Calu3 (cell line): ENCODE results near the gene CD79A. TPM values are rescaled to one million over a fixed set of nuclear protein-coding genes. Genes with fewer than 3 reads are reported as not detected.

Experiments used
- BruUV-seq: library from RNA; stranded (reverse); fragments of 400-500 nt; replicated peaks from 2 replicates; lab custom pipeline; 2021; lab: Mats Ljungman, UMichigan
- CTCF ChIA-PET: fragments of 300-600 bp; sonication (Branson Sonifier 250); formaldehyde crosslinking; loops from one replicate; lab custom pipeline; 2022; ENCODE audit warnings: antibody characterized with exemption; lab: Charles Lee
- DNase-seq: peaks from one replicate; pipeline ENCODE4 v3.0.0; 2022
- H3K27ac Mint-ChIP-seq: one replicate; pipeline ENCODE4 v1.8.0; 2022; ENCODE audit warnings: mixed read lengths; ENCODE audit not compliant: unreplicated experiment
- H3K27me3 Mint-ChIP-seq: one replicate; pipeline ENCODE4 v1.8.0; 2022; ENCODE audit warnings: mixed read lengths; ENCODE audit not compliant: unreplicated experiment
- H3K36me3 Mint-ChIP-seq: one replicate; pipeline ENCODE4 v1.8.0; 2022; ENCODE audit warnings: mild to moderate bottlenecking, moderate library complexity, mixed read lengths; ENCODE audit not compliant: insufficient read depth, unreplicated experiment
- H3K4me1 Mint-ChIP-seq: one replicate; pipeline ENCODE4 v1.8.0; 2022; ENCODE audit warnings: mild to moderate bottlenecking, low read depth, mixed read lengths; ENCODE audit not compliant: unreplicated experiment
- H3K4me3 Mint-ChIP-seq: one replicate; pipeline ENCODE4 v1.8.0; 2022; ENCODE audit warnings: mild to moderate bottlenecking, low read depth, moderate library complexity, mixed read lengths; ENCODE audit not compliant: unreplicated experiment
- H3K9me3 Mint-ChIP-seq: one replicate; pipeline ENCODE4 v1.8.0; 2022; ENCODE audit warnings: low read depth, mixed read lengths; ENCODE audit not compliant: unreplicated experiment
- CTCF ChIP-seq: fragments of 200-600 bp; IDR thresholded peaks from one replicate; pipeline ENCODE4 v1.8.0; 2022; ENCODE audit warnings: antibody characterized with exemption; ENCODE audit not compliant: unreplicated experiment
- intact Hi-C: fragments of 100-400 bp; cut with micrococcal nuclease; formaldehyde crosslinking; loops from one replicate; pipeline ENCODE4 v1.10.0; 2022; ENCODE audit not compliant: unreplicated experiment
- total RNA-seq: library from RNA; stranded (reverse); gene quantifications from 2 replicates; pipeline ENCODE4 v1.2.3, GENCODE V29; 2022

Gene CD79A
- total RNA-seq, 1 experiment from 2014 or later: 0.45 TPM

GRCh38 chr19:41924151-41925145 is 47.4 kb downstream of the CD79A start:
- H3K27ac Mint-ChIP-seq: no peak overlapping the region
- BruUV-seq: no TSS peak
- no peak for DNase-seq

GRCh38 chr19:41925208-41926003 is 48.3 kb downstream of the CD79A start:
- CTCF ChIA-PET: interaction anchor here (1.0 kb wide), 1 partner anchor 52 kb away, joined by 3 read pairs; no protein-coding TSS in a partner anchor
- TF ChIP-seq CTCF: no peak
- Mint-ChIP-seq H3K4me1 (peaks cover 21% of the 10 kb centered on the region), H3K27ac (no peak overlapping the region), H3K27me3 (no peaks in the 10 kb centered on the region), H3K4me3 (no peak overlapping the region), H3K36me3 (peaks cover 11% of the 10 kb centered on the region), H3K9me3 (no peaks in the 10 kb centered on the region)
- no peak for DNase-seq
- intact Hi-C loops: no loop called here
- BruUV-seq: no TSS peak

More at GRCh38 chr19:41924151-41925145, 47.4 kb downstream of the CD79A start:
- intact Hi-C loops: no loop called here
- H3K9me3 Mint-ChIP-seq: no peaks in the 10 kb centered on the region
- H3K4me3 Mint-ChIP-seq: no peak overlapping the region
- H3K4me1 Mint-ChIP-seq: peaks cover 20% of the 10 kb centered on the region
- H3K27me3 Mint-ChIP-seq: no peaks in the 10 kb centered on the region
- CTCF ChIA-PET: interaction anchor here (1.0 kb wide), 1 partner anchor 51 kb away, joined by 3 read pairs; no protein-coding TSS in a partner anchor
- H3K36me3 Mint-ChIP-seq: peaks cover 11% of the 10 kb centered on the region
- no peak for TF ChIP-seq CTCF

DNA sequence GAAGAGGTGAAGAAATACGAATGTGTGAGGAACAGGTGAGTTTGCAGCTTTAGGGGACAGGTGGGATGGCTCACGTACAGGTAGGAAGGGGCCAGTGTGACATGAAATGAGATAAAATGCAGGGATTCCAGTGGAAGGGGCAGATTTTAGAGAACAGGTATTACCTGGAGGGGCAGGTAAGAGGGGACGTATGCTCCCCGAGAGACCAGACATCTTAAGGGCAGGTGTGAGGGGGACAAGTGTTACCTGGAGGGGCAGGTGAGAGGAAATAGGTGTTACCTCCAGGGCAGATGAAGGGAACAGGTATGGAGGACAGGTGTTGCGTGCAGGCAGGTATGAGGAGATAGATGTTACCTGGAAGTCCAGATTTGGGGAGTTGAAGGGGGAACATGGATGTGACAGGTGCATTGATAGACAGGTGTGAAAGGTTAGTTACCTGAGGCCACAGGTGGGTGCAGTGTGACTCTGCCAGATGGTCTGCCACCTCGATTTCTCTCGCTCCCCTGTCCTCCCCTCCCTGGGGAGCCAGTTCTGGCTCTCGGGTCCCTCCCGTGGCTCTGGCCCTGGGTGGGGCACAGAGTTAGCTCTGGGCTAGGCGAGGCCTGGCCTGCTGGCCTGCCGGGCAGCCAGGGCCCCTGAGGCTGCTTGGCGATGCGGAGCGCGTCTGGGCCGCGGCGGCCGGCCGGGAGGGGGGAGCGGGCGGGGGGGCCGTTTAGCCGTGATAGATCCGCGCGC is 49.1 kb downstream of the CD79A start:
- BruUV-seq: no TSS peak
- TF ChIP-seq CTCF: no peak
- DNase-seq: no peak

More for the DNA sequence above, 49.1 kb downstream of the CD79A start:
- Mint-ChIP-seq H3K27ac (no peak overlapping the region), H3K9me3 (no peaks in the 10 kb centered on the region), H3K36me3 (peaks cover 11% of the 10 kb centered on the region), H3K4me1 (peaks cover 21% of the 10 kb centered on the region), H3K4me3 (no peak overlapping the region), H3K27me3 (no peaks in the 10 kb centered on the region)
- CTCF ChIA-PET: no interaction called here
- intact Hi-C loops: no loop called here
